HEK293 (cell line): Measurements from ENCODE around the gene ARHGDIG.

Experiments
- CTCF ChIA-PET: fragments of 350-600 bp; formaldehyde crosslinking; extraction: SDS; loops from one replicate; lab custom pipeline; 2021; ENCODE audit warnings: antibody characterized with exemption; lab: Yijun Ruan, JAX
- POLR2A ChIA-PET: fragments of 300-600 bp; formaldehyde crosslinking; extraction: SDS; loops from one replicate; lab custom pipeline; 2020; ENCODE audit warnings: antibody characterized with exemption, inconsistent platforms; lab: Yijun Ruan, JAX
- H3K27ac ChIP-seq: fragments of 200-500 bp; sonication (Bioruptor generic); 2 replicates; pipeline ENCODE4 v1.5.1; 2014; ENCODE audit warnings: low read depth, low read length, control low read depth, inconsistent platforms; ENCODE audit errors: extremely low read depth
- H3K36me3 ChIP-seq, 2 experiments: fragments of 200-500 bp in 1 of 2; sonication (Bioruptor generic) in 1 of 2; 1 replicate in 1 of 2; 2 replicates in 1 of 2; pipeline ENCODE4 v1.5.1; 2014 to 2017; ENCODE audit warnings: inconsistent platforms in 2 of 2, low read length in 2 of 2; ENCODE audit not compliant: control insufficient read depth in 2 of 2, insufficient read depth in 1 of 2
- H3K4me1 ChIP-seq: fragments of 200-500 bp; sonication (Bioruptor generic); 2 replicates; pipeline ENCODE4 v1.5.1; 2014; ENCODE audit warnings: mild to moderate bottlenecking, low read length, inconsistent platforms; ENCODE audit not compliant: control insufficient read depth, insufficient read depth
- H3K4me3 ChIP-seq: 2 replicates; pipeline ENCODE4 v1.5.1; 2011; ENCODE audit warnings: low read depth, mild to moderate bottlenecking, control low read depth, low read length, moderate library complexity
- H3K9me3 ChIP-seq: fragments of 200-500 bp; sonication (Bioruptor generic); 2 replicates; pipeline ENCODE4 v1.5.1; 2014; ENCODE audit warnings: low read depth, low read length, inconsistent platforms; ENCODE audit not compliant: control insufficient read depth, insufficient read depth
- HOXD13 ChIP-seq: sonication (generic); formaldehyde crosslinking; IDR thresholded peaks from 2 replicates; pipeline ENCODE4 v1.8.0; 2022; ENCODE audit warnings: missing genetic modification reagents, borderline replicate concordance
- KLF1 ChIP-seq: fragments of 450-650 bp; formaldehyde crosslinking; IDR thresholded peaks from 2 replicates; pipeline ENCODE4 v1.5.1; 2016; ENCODE audit warnings: missing biosample characterization, missing genetic modification characterization
- YY2 ChIP-seq: fragments of 450-650 bp; formaldehyde crosslinking; IDR thresholded peaks from 2 replicates; pipeline ENCODE4 v1.5.1; 2016; ENCODE audit warnings: missing biosample characterization, missing genetic modification characterization
- ZBTB10 ChIP-seq: fragments of 450-650 bp; formaldehyde crosslinking; IDR thresholded peaks from 2 replicates; pipeline ENCODE4 v1.5.1; 2016; ENCODE audit warnings: missing biosample characterization, missing genetic modification characterization
- ZBTB17 ChIP-seq: fragments of 450-650 bp; formaldehyde crosslinking; IDR thresholded peaks from 2 replicates; pipeline ENCODE4 v1.5.1; 2016; ENCODE audit warnings: missing biosample characterization, missing genetic modification characterization
- ZBTB26 ChIP-seq: fragments of 450-650 bp; formaldehyde crosslinking; optimal IDR thresholded peaks from 2 replicates; pipeline ENCODE3; 2016; ENCODE audit warnings: missing biosample characterization, mild to moderate bottlenecking, missing genetic modification characterization
- ZNF157 ChIP-seq: fragments of 450-650 bp; formaldehyde crosslinking; IDR thresholded peaks from 2 replicates; pipeline ENCODE4 v1.5.1; 2016; ENCODE audit warnings: missing biosample characterization, missing genetic modification characterization
- ZNF350 ChIP-seq: fragments of 450-650 bp; formaldehyde crosslinking; IDR thresholded peaks from 2 replicates; pipeline ENCODE4 v1.5.0; 2017; ENCODE audit warnings: missing biosample characterization, mild to moderate bottlenecking, missing genetic modification characterization
- ZNF48 ChIP-seq: fragments of 450-650 bp; formaldehyde crosslinking; IDR thresholded peaks from 2 replicates; pipeline ENCODE4 v1.5.1; 2016; ENCODE audit warnings: missing biosample characterization, missing genetic modification characterization
- ZNF518A ChIP-seq: fragments of 450-650 bp; formaldehyde crosslinking; conservative IDR thresholded peaks from 2 replicates; pipeline ENCODE4 v1.5.1; 2016; ENCODE audit warnings: low read depth, missing biosample characterization, missing genetic modification characterization
- ZNF544 ChIP-seq: fragments of 450-650 bp; formaldehyde crosslinking; IDR thresholded peaks from 2 replicates; pipeline ENCODE4 v1.5.0; 2017; ENCODE audit warnings: missing biosample characterization, missing genetic modification characterization
- ZNF548 ChIP-seq: fragments of 450-650 bp; formaldehyde crosslinking; IDR thresholded peaks from 2 replicates; pipeline ENCODE4 v1.5.1; 2016; ENCODE audit warnings: missing biosample characterization, missing genetic modification characterization
- ZNF623 ChIP-seq: fragments of 450-650 bp; formaldehyde crosslinking; IDR thresholded peaks from 2 replicates; pipeline ENCODE4 v1.5.1; 2016; ENCODE audit warnings: missing biosample characterization, missing genetic modification characterization
- ZNF664 ChIP-seq: fragments of 450-650 bp; formaldehyde crosslinking; IDR thresholded peaks from 2 replicates; pipeline ENCODE4 v1.5.1; 2016; ENCODE audit warnings: missing biosample characterization, missing genetic modification characterization
- ZNF785 ChIP-seq: fragments of 450-650 bp; formaldehyde crosslinking; IDR thresholded peaks from 2 replicates; pipeline ENCODE4 v1.5.1; 2016; ENCODE audit warnings: missing biosample characterization, missing genetic modification characterization

Gene ARHGDIG

GRCh38 chr16:273547-274421 lies 6.6 kb upstream of the ARHGDIG start (continued):
- peak; percentile 98 for TF ChIP-seq KLF1 (tag by site-specific recombination)

- no peak for TF ChIP-seq ZNF785 (tag by site-specific recombination)
- no peak for TF ChIP-seq ZBTB26 (tag by site-specific recombination)
- TF ChIP-seq ZNF664: no peak
- TF ChIP-seq ZBTB10 (tag by site-specific recombination): no peak
- no peak for TF ChIP-seq ZBTB17 (tag by site-specific recombination)
- TF ChIP-seq ZNF157: no peak
- TF ChIP-seq ZNF48 (tag by site-specific recombination): no peak
- TF ChIP-seq ZNF518A: no peak
- TF ChIP-seq ZNF623 (tag by site-specific recombination): no peak
- no peak for TF ChIP-seq ZNF544 (tag by site-specific recombination)
- TF ChIP-seq ZNF350: no peak
- TF ChIP-seq ZNF548: no peak
- no peak for TF ChIP-seq YY2 (tag by site-specific recombination)
- no peak for TF ChIP-seq HOXD13 (CRISPR knock-in tag)
- TF ChIP-seq, all 188 proteins: peak for 0
- no peak overlapping the region for H3K4me3 ChIP-seq
- H3K4me1 ChIP-seq: no peaks in the 10 kb centered on the region
- H3K27ac ChIP-seq: no peak overlapping the region
- H3K9me3 ChIP-seq: no peaks in the 10 kb centered on the region
- ChIA-PET CTCF (no interaction called here), POLR2A (no interaction called here)
- H3K36me3 ChIP-seq: no peaks in the 10 kb centered on the region
Observed at GRCh38 chr16:275041-275641, 5.2 kb upstream of the ARHGDIG start.
